Ishikawa (cell line): Measurements from ENCODE around the gene PEAK1.

Source experiments
- CEBPB ChIP-seq: IDR thresholded peaks from 2 replicates; pipeline ENCODE4 v1.6.1; 2012
- CREB1 ChIP-seq: IDR thresholded peaks from 2 replicates; pipeline ENCODE4 v1.6.1; 2012; ENCODE audit warnings: low read depth
- EGR1 ChIP-seq: IDR thresholded peaks from 2 replicates; pipeline ENCODE4 v1.6.1; 2012
- EP300 ChIP-seq: IDR thresholded peaks from 2 replicates; pipeline ENCODE4 v1.6.1; 2012; ENCODE audit warnings: borderline replicate concordance
- FOXM1 ChIP-seq: IDR thresholded peaks from 2 replicates; pipeline ENCODE4 v1.6.1; 2012; ENCODE audit warnings: low read depth, borderline replicate concordance
- RAD21 ChIP-seq: IDR thresholded peaks from 2 replicates; pipeline ENCODE4 v1.6.1; 2012; ENCODE audit warnings: low read depth
- TAF1 ChIP-seq: IDR thresholded peaks from 2 replicates; pipeline ENCODE4 v1.6.1; 2012; ENCODE audit warnings: low read depth, mild to moderate bottlenecking
- ZBTB7A ChIP-seq: IDR thresholded peaks from 2 replicates; pipeline ENCODE4 v1.6.1; 2012; ENCODE audit warnings: low read depth
- TF ChIP-seq, protein P1 (sequence below): IDR thresholded peaks from 2 replicates; pipeline ENCODE4 v1.6.1; 2012; ENCODE audit warnings: low read depth, mild to moderate bottlenecking
- TF ChIP-seq, protein P2 (sequence below): IDR thresholded peaks from 2 replicates; pipeline ENCODE4 v1.6.1; 2012
- TF ChIP-seq, protein P3 (sequence below): IDR thresholded peaks from 2 replicates; pipeline ENCODE4 v1.6.1; 2012

DNA sequence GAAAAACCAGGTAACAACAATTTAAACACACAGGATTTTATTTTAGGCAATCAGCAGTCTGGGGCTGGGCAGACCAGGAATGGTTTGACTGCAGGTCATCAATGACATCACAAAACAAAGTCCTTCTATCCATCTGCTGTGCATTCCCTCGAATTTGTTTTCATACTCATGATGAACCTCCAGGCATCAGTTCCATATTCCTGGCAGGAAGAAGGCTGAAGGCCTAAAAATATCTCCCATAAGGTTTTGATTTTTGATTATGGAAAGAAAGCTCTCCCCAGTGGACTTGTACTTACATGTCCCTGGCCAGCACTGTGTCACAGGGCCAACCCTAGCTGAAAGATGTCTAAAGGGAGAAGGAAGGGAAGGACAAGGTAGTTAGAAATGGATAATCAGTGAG is 107.4 kb downstream of the PEAK1 start:
- no peak for TF ChIP-seq EGR1
- TF ChIP-seq, protein P1, sequence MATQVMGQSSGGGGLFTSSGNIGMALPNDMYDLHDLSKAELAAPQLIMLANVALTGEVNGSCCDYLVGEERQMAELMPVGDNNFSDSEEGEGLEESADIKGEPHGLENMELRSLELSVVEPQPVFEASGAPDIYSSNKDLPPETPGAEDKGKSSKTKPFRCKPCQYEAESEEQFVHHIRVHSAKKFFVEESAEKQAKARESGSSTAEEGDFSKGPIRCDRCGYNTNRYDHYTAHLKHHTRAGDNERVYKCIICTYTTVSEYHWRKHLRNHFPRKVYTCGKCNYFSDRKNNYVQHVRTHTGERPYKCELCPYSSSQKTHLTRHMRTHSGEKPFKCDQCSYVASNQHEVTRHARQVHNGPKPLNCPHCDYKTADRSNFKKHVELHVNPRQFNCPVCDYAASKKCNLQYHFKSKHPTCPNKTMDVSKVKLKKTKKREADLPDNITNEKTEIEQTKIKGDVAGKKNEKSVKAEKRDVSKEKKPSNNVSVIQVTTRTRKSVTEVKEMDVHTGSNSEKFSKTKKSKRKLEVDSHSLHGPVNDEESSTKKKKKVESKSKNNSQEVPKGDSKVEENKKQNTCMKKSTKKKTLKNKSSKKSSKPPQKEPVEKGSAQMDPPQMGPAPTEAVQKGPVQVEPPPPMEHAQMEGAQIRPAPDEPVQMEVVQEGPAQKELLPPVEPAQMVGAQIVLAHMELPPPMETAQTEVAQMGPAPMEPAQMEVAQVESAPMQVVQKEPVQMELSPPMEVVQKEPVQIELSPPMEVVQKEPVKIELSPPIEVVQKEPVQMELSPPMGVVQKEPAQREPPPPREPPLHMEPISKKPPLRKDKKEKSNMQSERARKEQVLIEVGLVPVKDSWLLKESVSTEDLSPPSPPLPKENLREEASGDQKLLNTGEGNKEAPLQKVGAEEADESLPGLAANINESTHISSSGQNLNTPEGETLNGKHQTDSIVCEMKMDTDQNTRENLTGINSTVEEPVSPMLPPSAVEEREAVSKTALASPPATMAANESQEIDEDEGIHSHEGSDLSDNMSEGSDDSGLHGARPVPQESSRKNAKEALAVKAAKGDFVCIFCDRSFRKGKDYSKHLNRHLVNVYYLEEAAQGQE, result no peak
- TF ChIP-seq CEBPB, result no peak
- no peak for TF ChIP-seq TAF1
- no peak for TF ChIP-seq FOXM1
- no peak for TF ChIP-seq EP300
- TF ChIP-seq CREB1, result no peak
- no peak for TF ChIP-seq ZBTB7A
- no peak for TF ChIP-seq RAD21
- TF ChIP-seq, protein P2, sequence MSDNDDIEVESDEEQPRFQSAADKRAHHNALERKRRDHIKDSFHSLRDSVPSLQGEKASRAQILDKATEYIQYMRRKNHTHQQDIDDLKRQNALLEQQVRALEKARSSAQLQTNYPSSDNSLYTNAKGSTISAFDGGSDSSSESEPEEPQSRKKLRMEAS, result no peak
- TF ChIP-seq, protein P3, sequence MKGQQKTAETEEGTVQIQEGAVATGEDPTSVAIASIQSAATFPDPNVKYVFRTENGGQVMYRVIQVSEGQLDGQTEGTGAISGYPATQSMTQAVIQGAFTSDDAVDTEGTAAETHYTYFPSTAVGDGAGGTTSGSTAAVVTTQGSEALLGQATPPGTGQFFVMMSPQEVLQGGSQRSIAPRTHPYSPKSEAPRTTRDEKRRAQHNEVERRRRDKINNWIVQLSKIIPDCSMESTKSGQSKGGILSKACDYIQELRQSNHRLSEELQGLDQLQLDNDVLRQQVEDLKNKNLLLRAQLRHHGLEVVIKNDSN, result no peak
